ENCODE measurements around the gene UMODL1.

The UMODL1 gene

GRCh38 chr21:42123219-42123908 lies 52.2 kb downstream of the UMODL1 start:
- no peak for TF ChIP-seq CTCF (IDR thresholded peaks at IDR 0.05)

GRCh38 chr21:42124081-42124480 lies 53.0 kb downstream of the UMODL1 start:
- no peak for TF ChIP-seq CTCF (IDR thresholded peaks at IDR 0.05)

- TF ChIP-seq CTCF (IDR thresholded peaks at IDR 0.05), result no peak
Observed at GRCh38 chr21:42124826-42125570, 53.9 kb downstream of the UMODL1 start.

GRCh38 chr21:42125571-42126544 lies 54.7 kb downstream of the UMODL1 start:
- peak; percentile 51 for TF ChIP-seq CTCF (IDR thresholded peaks at IDR 0.05)

GRCh38 chr21:42127164-42128150 lies 56.3 kb downstream of the UMODL1 start:
- TF ChIP-seq CTCF (IDR thresholded peaks at IDR 0.05), result no peak

GRCh38 chr21:42129300-42130266 lies 58.5 kb downstream of the UMODL1 start:
- TF ChIP-seq CTCF (IDR thresholded peaks at IDR 0.05), result no peak

All from LNCAP (cell line).